ENCODE data around the gene MAP3K12.

- TF ChIP-seq CTCF (IDR thresholded peaks at IDR 0.05; ENCODE audit: low read depth, low read length, poor library complexity, severe bottlenecking) (no peak), EZH2phosphoT487 (IDR thresholded peaks at IDR 0.05; ENCODE audit: borderline replicate concordance, low read length) (no peak)
These were observed 7.2 kb upstream of the MAP3K12 start for GRCh38 chr12:53506450-53506785.
